Measurements from ENCODE around the gene AHNAK2. TPM values are rescaled to one million over a fixed set of nuclear protein-coding genes. Genes with fewer than 3 reads are reported as not detected.

The AHNAK2 gene
- total and polyA plus RNA-seq, 8 donors = 1.5 to 117 (median 13.5) TPM

DNA sequence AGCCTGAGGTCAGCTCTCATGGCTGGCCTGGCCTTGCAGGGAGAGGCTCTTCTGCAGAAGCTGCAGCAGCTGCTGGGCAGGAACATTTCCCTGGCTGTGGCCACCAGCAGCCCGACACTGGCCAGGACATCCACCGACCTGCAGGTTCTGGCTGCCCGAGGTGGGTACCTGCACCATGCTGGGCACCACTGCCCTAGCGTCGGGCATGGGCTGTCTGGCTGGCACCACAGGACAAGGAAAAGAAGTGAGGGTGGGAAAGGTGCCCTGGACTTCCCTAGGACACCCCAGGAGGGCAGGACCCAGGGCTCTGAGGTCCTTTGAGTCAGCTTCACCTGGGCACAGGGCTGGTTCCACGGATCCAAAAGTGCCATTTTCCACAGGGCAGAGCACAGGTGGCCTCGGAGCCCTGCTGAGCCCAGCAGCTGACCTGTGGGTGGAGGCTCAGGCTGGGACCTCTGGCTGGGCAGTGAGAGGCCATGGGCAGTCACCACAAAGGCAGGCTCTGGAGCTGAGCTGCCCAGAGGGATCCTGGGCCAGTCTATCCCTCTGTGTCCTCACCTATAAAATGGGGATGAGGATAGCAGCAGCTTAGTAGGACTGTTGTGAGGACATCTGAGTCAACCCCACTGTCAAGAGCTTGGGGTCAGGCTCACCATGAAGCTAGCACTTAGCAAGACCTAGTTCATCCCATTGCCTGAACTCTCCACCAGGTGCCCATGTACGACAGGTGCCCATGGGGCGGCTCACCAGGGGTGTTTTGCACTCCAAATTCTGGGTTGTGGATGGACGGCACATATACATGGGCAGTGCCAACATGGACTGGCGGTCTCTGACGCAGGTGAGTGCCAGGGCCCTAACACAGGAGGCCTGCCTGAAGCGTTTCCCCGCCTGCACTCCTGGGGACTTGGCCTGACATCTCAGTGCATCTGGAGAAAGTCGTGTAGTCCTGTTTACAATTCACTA is 48.6 kb downstream of the AHNAK2 start:
- no peak for TF ChIP-seq EP300 (IDR thresholded peaks at IDR 0.05)
- TF ChIP-seq CTCF (IDR thresholded peaks at IDR 0.05) = no peak
- TF ChIP-seq POLR2A (IDR thresholded peaks at IDR 0.05) = no peak
- no peak for TF ChIP-seq POLR2AphosphoS5 (IDR thresholded peaks at IDR 0.05)
- WGBS, 5 donors = 83 to 89% (median 86%) methylated on average over 13 to 15 of the region's 15 CpGs
- no peak for DNase-seq

DNA sequence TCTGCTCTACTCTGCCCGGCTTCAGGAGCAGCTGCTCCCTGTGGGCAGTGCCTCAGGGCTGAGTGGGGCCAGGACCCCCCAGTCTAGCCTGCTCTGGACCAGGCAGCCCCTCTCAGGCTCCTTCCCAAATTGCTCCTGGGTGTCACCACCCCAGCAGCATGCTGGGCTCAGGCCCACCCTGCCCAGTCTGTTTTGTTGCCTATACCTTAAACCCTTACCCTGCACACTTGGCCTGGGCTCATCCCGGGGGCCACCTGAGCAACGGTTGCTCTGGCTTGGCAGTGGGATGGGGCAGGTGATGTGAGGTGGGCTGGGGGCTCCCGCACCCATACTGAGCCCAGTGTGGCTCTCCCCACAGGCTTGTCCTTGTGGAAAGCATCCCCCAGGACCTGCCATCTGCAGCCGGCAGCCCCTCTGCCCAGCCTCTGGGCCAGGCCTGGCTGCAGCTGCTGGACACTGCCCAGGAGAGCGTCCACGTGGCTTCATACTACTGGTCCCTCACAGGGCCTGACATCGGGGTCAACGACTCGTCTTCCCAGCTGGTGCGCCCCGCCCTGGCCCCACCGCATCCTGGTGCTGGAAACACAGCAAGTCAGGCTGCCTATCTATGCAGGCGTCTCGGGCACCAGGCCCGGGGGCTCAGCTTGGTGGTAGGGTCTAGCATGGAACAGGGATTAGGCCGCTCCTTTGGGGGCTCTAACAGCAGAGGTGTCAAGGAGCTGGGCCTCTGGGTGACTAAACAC is 49.6 kb downstream of the AHNAK2 start:
- intact Hi-C loops (cut with DNase I; ENCODE audit: low total_unique reads) = no loop called here
- Histone ChIP-seq H3K27me3 (peaks cover 0 to 45% (median 12%) of the 10 kb centered on the region in 3 donors), H3K4me1 (peaks cover 11 to 30% (median 18%) of the 10 kb centered on the region in 4 donors), H3K27ac (no peak overlapping the region), H3K9me3 (peaks cover 0 to 7% (median 7%) of the 10 kb centered on the region in 4 donors), H3K36me3 (no peaks in the 10 kb centered on the region), H3K4me3 (no peak overlapping the region)
- WGBS, 5 donors = 53 to 83% (median 80%) methylated on average over 6 to 17 of the region's 17 CpGs
- DNase-seq = no peak
- TF ChIP-seq POLR2AphosphoS5 (IDR thresholded peaks at IDR 0.05) (no peak), POLR2A (IDR thresholded peaks at IDR 0.05) (no peak), EP300 (IDR thresholded peaks at IDR 0.05) (no peak), CTCF (IDR thresholded peaks at IDR 0.05) (no peak)

More for the DNA sequence above, 48.6 kb downstream of the AHNAK2 start:
- H3K4me3 ChIP-seq = no peak overlapping the region
- H3K36me3 ChIP-seq = no peaks in the 10 kb centered on the region
- H3K4me1 ChIP-seq = peaks cover 11 to 37% (median 26%) of the 10 kb centered on the region in 4 donors
- H3K27ac ChIP-seq = no peak overlapping the region
- H3K27me3 ChIP-seq = peaks cover 0 to 48% (median 12%) of the 10 kb centered on the region in 3 donors
- peaks cover 0 to under 1% (median 0%) of the 10 kb centered on the region in 4 donors for H3K9me3 ChIP-seq
- intact Hi-C loops (cut with DNase I; ENCODE audit: low total_unique reads) = no loop called here

- Histone ChIP-seq H3K36me3 (no peaks in the 10 kb centered on the region), H3K4me3 (no peak overlapping the region), H3K4me1 (peaks cover 11 to 24% (median 14%) of the 10 kb centered on the region in 4 donors), H3K27me3 (peaks cover 0 to 38% (median 6%) of the 10 kb centered on the region in 3 donors), H3K27ac (no peak overlapping the region), H3K9me3 (peaks cover 0 to 7% (median 7%) of the 10 kb centered on the region in 4 donors)
- WGBS, 5 donors = 45 to 50% (median 47%) methylated on average over 5 to 8 of the region's 8 CpGs
- TF ChIP-seq POLR2AphosphoS5 (IDR thresholded peaks at IDR 0.05) (no peak), POLR2A (IDR thresholded peaks at IDR 0.05) (no peak), EP300 (IDR thresholded peaks at IDR 0.05) (no peak), CTCF (IDR thresholded peaks at IDR 0.05) (no peak)
- DNase-seq = no peak
- intact Hi-C loops (cut with DNase I; ENCODE audit: low total_unique reads) = no loop called here
These were observed 50.3 kb downstream of the AHNAK2 start for GRCh38 chr14:104927901-104928300.

GRCh38 chr14:104927432-104927816 is 50.8 kb downstream of the AHNAK2 start:
- H3K36me3 ChIP-seq = no peaks in the 10 kb centered on the region
- H3K27me3 ChIP-seq = peaks cover 0 to 33% (median 2%) of the 10 kb centered on the region in 3 donors
- peak in 1 of 2 donors; percentile 40 for DNase-seq
- WGBS, 5 donors = 18 to 59% (median 40%) methylated on average over 6 to 10 of the region's 10 CpGs
- H3K9me3 ChIP-seq = peaks cover 0 to 7% (median 7%) of the 10 kb centered on the region in 4 donors
- H3K27ac ChIP-seq = no peak overlapping the region
- TF ChIP-seq CTCF (IDR thresholded peaks at IDR 0.05) (no peak), EP300 (IDR thresholded peaks at IDR 0.05) (no peak), POLR2A (IDR thresholded peaks at IDR 0.05) (no peak)
- no peak overlapping the region for H3K4me3 ChIP-seq
- intact Hi-C loops (cut with DNase I; ENCODE audit: low total_unique reads) = no loop called here
- H3K4me1 ChIP-seq = peaks cover 6 to 19% (median 9%) of the 10 kb centered on the region in 4 donors
